HepG2 (cell line): ENCODE data around the gene FOXA1. TPM values are rescaled to one million over a fixed set of nuclear protein-coding genes. Genes with fewer than 3 reads are reported as not detected.

Experiments used
- ATF2 ChIP-seq: sonication (generic); formaldehyde crosslinking; IDR thresholded peaks from 2 replicates; pipeline ENCODE4 v1.4.0; 2020; ENCODE audit warnings: missing genetic modification reagents
- CSRNP1 ChIP-seq: sonication (generic); formaldehyde crosslinking; IDR thresholded peaks from 2 replicates; pipeline ENCODE4 v1.8.1; 2023; ENCODE audit warnings: mild to moderate bottlenecking, missing genetic modification reagents
- FOXO4 ChIP-seq: sonication (generic); formaldehyde crosslinking; conservative IDR thresholded peaks from 2 replicates; pipeline ENCODE4 v1.8.1; 2023; ENCODE audit warnings: missing genetic modification reagents
- GTF2F1 ChIP-seq: fragments of 150-350 bp; IDR thresholded peaks from 2 replicates; pipeline ENCODE4 v1.6.1; 2014; ENCODE audit warnings: low read length
- HDAC2 ChIP-seq: sonication (generic); formaldehyde crosslinking; IDR thresholded peaks from 2 replicates; pipeline ENCODE4 v1.4.0; 2020; ENCODE audit warnings: missing genetic modification reagents
- REPIN1 ChIP-seq: sonication (generic); formaldehyde crosslinking; IDR thresholded peaks from 2 replicates; pipeline ENCODE4 v1.8.0; 2022; ENCODE audit warnings: missing genetic modification reagents, low read depth, mild to moderate bottlenecking, borderline replicate concordance
- SNAI1 ChIP-seq: sonication (generic); formaldehyde crosslinking; IDR thresholded peaks from 2 replicates; pipeline ENCODE4 v1.5.0; 2020; ENCODE audit warnings: mild to moderate bottlenecking, missing genetic modification reagents, borderline replicate concordance
- STAG1 ChIP-seq: sonication (generic); formaldehyde crosslinking; IDR thresholded peaks from 2 replicates; pipeline ENCODE4 v1.4.0; 2020; ENCODE audit warnings: missing genetic modification reagents
- TIGD3 ChIP-seq: sonication (generic); formaldehyde crosslinking; IDR thresholded peaks from 2 replicates; pipeline ENCODE4 v1.5.1; 2020; ENCODE audit warnings: mild to moderate bottlenecking, missing genetic modification reagents, borderline replicate concordance
- ZHX2 ChIP-seq, 2 experiments: sonication (generic) in 1 of 2; formaldehyde crosslinking in 1 of 2; IDR thresholded peaks; 2 replicates each; pipeline versions ENCODE4 v1.6.1 to v1.9.0; 2014 to 2022; ENCODE audit warnings: antibody characterized with exemption in 1 of 2, borderline replicate concordance in 1 of 2, inconsistent platforms in 1 of 2, low read depth in 1 of 2, missing genetic modification reagents in 1 of 2
- polyA plus RNA-seq, 8 experiments: library from polyadenylated mRNA; depleted of rRNA in 3 of 8; stranded (reverse) in 7 of 8; unstranded in 1 of 8; fragments of >200 nt; fragmentation: Illumina TruSeq in 4 of 8; extraction: Trizol in 4 of 8; gene quantifications; 2 replicates each; pipeline versions ENCODE4 v1.2.1 to v1.2.3, GENCODE V29; 2011 to 2016; ENCODE audit warnings: low read depth in 4 of 8, missing spikeins in 1 of 8, mixed read lengths in 1 of 8; ENCODE audit not compliant: insufficient read depth in 1 of 8
- total RNA-seq, 5 experiments: library from RNA; depleted of rRNA; stranded (reverse); fragments of >200 nt; fragmentation: Illumina TruSeq; extraction: Trizol; gene quantifications; 2 replicates each; pipeline ENCODE4 v1.2.3, GENCODE V29; 2016; ENCODE audit warnings: low read depth in 1 of 5

Gene FOXA1
- total and polyA plus RNA-seq, 2 of the 13 experiments (the other 11 are each of a cell fraction or from before 2014, with no cell fraction given), result 43.4 to 58.6 TPM

GRCh38 chr14:37616853-37617252 is 21.8 kb upstream of the FOXA1 start (continued):
- TF ChIP-seq ATF2 (0 out of 2 replicates have a peak, but pooled peaks have one; percentile 21), HDAC2 (0 out of 2 replicates have a peak, but pooled peaks have one; percentile 33), STAG1 (CRISPR knock-in tag) (0 out of 2 replicates have a peak, but pooled peaks have one; percentile 7), ZHX2 (IDR thresholded peaks at IDR 0.05; ENCODE audit: low read depth) (no peak), ZHX2 (CRISPR knock-in tag; IDR thresholded peaks at IDR 0.05; ENCODE audit: borderline replicate concordance) (0 out of 2 replicates have a peak, but pooled peaks have one; percentile 52), FOXO4 (CRISPR knock-in tag) (no peak), GTF2F1 (no peak), CSRNP1 (CRISPR knock-in tag) (no peak), TIGD3 (no peak), REPIN1 (CRISPR knock-in tag) (no peak), SNAI1 (CRISPR knock-in tag) (no peak)
